OCI-LY7 (cell line): ENCODE results near the gene RALGAPA2. TPM values are rescaled to one million over a fixed set of nuclear protein-coding genes. Genes with fewer than 3 reads are reported as not detected.

Experiments
- BruUV-seq: library from RNA; stranded (reverse); fragments of 400-500 nt; replicated peaks from 2 replicates; lab custom pipeline; 2021; lab: Mats Ljungman, UMichigan
- CTCF ChIA-PET: fragments of 300-600 bp; sonication (Branson Sonifier 250); formaldehyde crosslinking; loops from one replicate; lab custom pipeline; 2022; ENCODE audit warnings: antibody characterized with exemption; ENCODE audit not compliant: unreplicated experiment; lab: Charles Lee
- POLR2A ChIA-PET: fragments of 300-600 bp; sonication (Branson Sonifier 250); formaldehyde crosslinking; loops from one replicate; lab custom pipeline; 2022; ENCODE audit warnings: antibody characterized with exemption; lab: Charles Lee
- DNase-seq: peaks from one replicate; pipeline ENCODE4 v3.0.0-alpha.2; 2015; ENCODE audit warnings: low spot score
- H2AFZ ChIP-seq: fragments of 200-600 bp; sonication (generic), shearing (Covaris generic); 2 replicates; pipeline ENCODE4 v1.6.1; 2014; ENCODE audit warnings: mild to moderate bottlenecking, antibody characterized with exemption, low read length, moderate library complexity
- H3K27ac ChIP-seq: fragments of 200-600 bp; sonication (generic); 2 replicates; pipeline ENCODE4 v1.5.1; 2014; ENCODE audit warnings: mixed run types, low read depth, mild to moderate bottlenecking, moderate library complexity, low read length, inconsistent platforms; ENCODE audit not compliant: poor library complexity, severe bottlenecking
- H3K36me3 ChIP-seq: fragments of 200-600 bp; sonication (generic); 2 replicates; pipeline ENCODE4 v1.6.1; 2014; ENCODE audit warnings: mild to moderate bottlenecking, antibody characterized with exemption, low read length, moderate library complexity, mixed read lengths; ENCODE audit not compliant: insufficient read depth
- H3K4me1 ChIP-seq: fragments of 200-600 bp; sonication (generic); 2 replicates; pipeline ENCODE4 v1.5.1; 2014; ENCODE audit warnings: mild to moderate bottlenecking, low read length; ENCODE audit not compliant: insufficient read depth, poor library complexity, severe bottlenecking
- H3K4me2 ChIP-seq: fragments of 200-600 bp; sonication (generic); 2 replicates; pipeline ENCODE4 v1.6.1; 2014; ENCODE audit warnings: mild to moderate bottlenecking, low read length
- H3K4me3 ChIP-seq: fragments of 200-600 bp; sonication (generic); 2 replicates; pipeline ENCODE4 v1.5.1; 2014; ENCODE audit warnings: mild to moderate bottlenecking, low read depth, low read length; ENCODE audit not compliant: poor library complexity, severe bottlenecking
- H3K79me2 ChIP-seq: fragments of 200-600 bp; sonication (generic); 2 replicates; pipeline ENCODE4 v1.6.1; 2016; ENCODE audit warnings: low read depth, mild to moderate bottlenecking, low read length, moderate library complexity, mixed read lengths; ENCODE audit not compliant: insufficient read depth
- H3K9me2 ChIP-seq: fragments of 200-600 bp; sonication (generic); 2 replicates; pipeline ENCODE4 v1.6.1; 2016; ENCODE audit warnings: mild to moderate bottlenecking, low read length, mixed read lengths; ENCODE audit not compliant: insufficient read depth
- H3K9me3 ChIP-seq: fragments of 200-600 bp; sonication (generic); 2 replicates; pipeline ENCODE4 v1.6.1; 2014; ENCODE audit warnings: mild to moderate bottlenecking, mixed run types, low read length, mixed read lengths
- H4K20me1 ChIP-seq: fragments of 200-600 bp; sonication (generic); 2 replicates; pipeline ENCODE4 v1.6.1; 2014; ENCODE audit warnings: mild to moderate bottlenecking, antibody characterized with exemption, low read length, moderate library complexity, mixed read lengths; ENCODE audit not compliant: insufficient read depth
- CTCF ChIP-seq: fragments of 200-600 bp; sonication (generic); conservative IDR thresholded peaks from 2 replicates; pipeline ENCODE4 v1.5.1; 2014; ENCODE audit warnings: mild to moderate bottlenecking, antibody characterized with exemption, low read length, moderate library complexity, mixed read lengths
- EZH2phosphoT487 ChIP-seq: fragments of 200-600 bp; sonication (generic); IDR thresholded peaks from 2 replicates; pipeline ENCODE4 v1.6.1; 2018; ENCODE audit warnings: low read depth, borderline replicate concordance, mild to moderate bottlenecking, mixed run types, antibody characterized with exemption, low read length, moderate library complexity, mixed read lengths
- intact Hi-C: fragments of 100-400 bp; cut with micrococcal nuclease; formaldehyde crosslinking; loops from one replicate; pipeline ENCODE4 v1.10.0; 2022; ENCODE audit not compliant: unreplicated experiment
- total RNA-seq, 2 experiments: library from RNA; depleted of rRNA in 1 of 2; stranded (reverse); fragments of >200 nt in 1 of 2; shearing (Covaris generic) in 1 of 2; gene quantifications; 2 replicates each; pipeline ENCODE4 v1.2.3, GENCODE V29; 2014 to 2022

RALGAPA2 gene
- total RNA-seq, 2 experiments from 2014 or later: 9.1 to 17.8 TPM

GRCh38 chr20:20754714-20755113 lies 42.3 kb upstream of the RALGAPA2 start:
- Histone ChIP-seq H4K20me1 (no peaks in the 10 kb centered on the region), H3K9me2 (no peaks in the 10 kb centered on the region), H3K4me2 (no peak overlapping the region), H3K9me3 (no peaks in the 10 kb centered on the region), H3K4me1 (no peaks in the 10 kb centered on the region), H3K27ac (no peak overlapping the region), H3K79me2 (no peaks in the 10 kb centered on the region), H2AFZ (no peak overlapping the region), H3K36me3 (no peaks in the 10 kb centered on the region), H3K4me3 (no peak overlapping the region)
- BruUV-seq: no TSS peak
- no peak for TF ChIP-seq EZH2phosphoT487
- no peak for TF ChIP-seq CTCF
- POLR2A ChIA-PET: no interaction called here
- DNase-seq: no peak
- intact Hi-C loops: no loop called here
- CTCF ChIA-PET: no interaction called here

GRCh38 chr20:20752712-20753111 lies 40.3 kb upstream of the RALGAPA2 start:
- ChIA-PET CTCF (no interaction called here), POLR2A (no interaction called here)
- Histone ChIP-seq H3K9me2 (no peaks in the 10 kb centered on the region), H4K20me1 (no peaks in the 10 kb centered on the region), H3K79me2 (no peaks in the 10 kb centered on the region), H3K4me1 (no peaks in the 10 kb centered on the region), H3K4me2 (no peak overlapping the region), H3K9me3 (no peaks in the 10 kb centered on the region), H3K27ac (no peak overlapping the region), H3K4me3 (no peak overlapping the region), H2AFZ (no peak overlapping the region), H3K36me3 (no peaks in the 10 kb centered on the region)
- intact Hi-C loops: no loop called here
- DNase-seq: no peak
- no TSS peak for BruUV-seq
- TF ChIP-seq CTCF (no peak), EZH2phosphoT487 (no peak)

- Histone ChIP-seq H3K36me3 (no peaks in the 10 kb centered on the region), H3K79me2 (no peaks in the 10 kb centered on the region), H3K4me2 (no peak overlapping the region), H3K9me2 (no peaks in the 10 kb centered on the region), H4K20me1 (no peaks in the 10 kb centered on the region), H3K4me3 (no peak overlapping the region), H2AFZ (no peak overlapping the region), H3K4me1 (no peaks in the 10 kb centered on the region), H3K9me3 (no peaks in the 10 kb centered on the region), H3K27ac (no peak overlapping the region)
- BruUV-seq: no TSS peak
- CTCF ChIA-PET: no interaction called here
- intact Hi-C loops: no loop called here
- DNase-seq: no peak
- TF ChIP-seq EZH2phosphoT487 (no peak), CTCF (no peak)
- POLR2A ChIA-PET: no interaction called here
Observed at GRCh38 chr20:20747298-20747697, 34.9 kb upstream of the RALGAPA2 start.
